CD4-positive, alpha-beta T cell treated with Interleukin-6 at 100 ng/mL for 8 hours (primary cell): ENCODE measurements around the gene ACSF3.
"Not testable (repeated sequence)": the region's sequence is repeated elsewhere in the genome, so short reads cannot be mapped to it uniquely, and the experiment has no call there.

ENCODE experiments used
- DNase-seq: peaks from one replicate; pipeline ENCODE4 v3.0.0-alpha.2; 2020; ENCODE audit warnings: mixed read lengths, low spot score

Gene ACSF3

GRCh38 chr16:89175280-89176146, 81.9 kb downstream of the ACSF3 start:
- no peak for DNase-seq

- DNase-seq = no peak
Measured at GRCh38 chr16:89176147-89176690, 82.6 kb downstream of the ACSF3 start.

GRCh38 chr16:89176717-89177116, 83.1 kb downstream of the ACSF3 start:
- DNase-seq = no peak

GRCh38 chr16:89177501-89177900, 83.8 kb downstream of the ACSF3 start:
- DNase-seq = no peak

GRCh38 chr16:89178453-89179147, 84.9 kb downstream of the ACSF3 start:
- DNase-seq = no peak

GRCh38 chr16:89179148-89179484, 85.5 kb downstream of the ACSF3 start:
- DNase-seq = no peak

GRCh38 chr16:89179656-89180315, 86.1 kb downstream of the ACSF3 start:
- no peak for DNase-seq

GRCh38 chr16:89183463-89183862, 89.8 kb downstream of the ACSF3 start:
- no peak for DNase-seq

GRCh38 chr16:89183975-89184676, 90.5 kb downstream of the ACSF3 start:
- DNase-seq = no peak

- no peak for DNase-seq
Measured at GRCh38 chr16:89184677-89184932, 91.0 kb downstream of the ACSF3 start.

- no peak for DNase-seq
Measured at GRCh38 chr16:89184933-89185794, 91.5 kb downstream of the ACSF3 start.

GRCh38 chr16:89185887-89186592, 92.4 kb downstream of the ACSF3 start:
- DNase-seq = not testable (repeated sequence)

- DNase-seq = not testable (repeated sequence)
Measured at GRCh38 chr16:89186593-89187031, 93.0 kb downstream of the ACSF3 start.

- DNase-seq = no peak
Measured at GRCh38 chr16:89187032-89187769, 93.5 kb downstream of the ACSF3 start.

GRCh38 chr16:89187770-89188392, 94.2 kb downstream of the ACSF3 start:
- peak; percentile 2 for DNase-seq

- not testable (repeated sequence) for DNase-seq
Measured at GRCh38 chr16:89188471-89189357, 95.1 kb downstream of the ACSF3 start.

GRCh38 chr16:89189358-89190025, 95.8 kb downstream of the ACSF3 start:
- DNase-seq = no peak
